Mesodermal cell (in vitro differentiated cells): ENCODE measurements around the gene SUCLG2.

Experiments used
- H3K27ac ChIP-seq: 2 replicates; pipeline ENCODE4 v1.7.0; 2013; ENCODE audit warnings: mild to moderate bottlenecking, low read depth, low read length, moderate library complexity; ENCODE audit not compliant: severe bottlenecking
- H3K36me3 ChIP-seq: 2 replicates; pipeline ENCODE4 v1.7.1; 2013; ENCODE audit warnings: mild to moderate bottlenecking, low read length, moderate library complexity; ENCODE audit not compliant: control insufficient read depth, insufficient read depth
- H3K4me1 ChIP-seq: one replicate; pipeline ENCODE4 v1.7.1; 2013; ENCODE audit warnings: mild to moderate bottlenecking, low read length; ENCODE audit not compliant: insufficient read depth, control insufficient read depth, poor library complexity, severe bottlenecking
- H3K4me3 ChIP-seq: 2 replicates; pipeline ENCODE4 v1.7.0; 2013; ENCODE audit warnings: low read length, control low read depth, mild to moderate bottlenecking; ENCODE audit not compliant: insufficient read depth, poor library complexity, severe bottlenecking; ENCODE audit errors: extremely low read depth
- H3K9me3 ChIP-seq: 2 replicates; pipeline ENCODE4 v1.7.1; 2013; ENCODE audit warnings: mild to moderate bottlenecking, low read length, moderate library complexity; ENCODE audit not compliant: control insufficient read depth
- WGBS, 2 experiments: methylation state at CpG; one replicate each; pipeline ENCODE4 v1.1.5; 2013; ENCODE audit warnings: missing lambda C conversion rate in 2 of 2; ENCODE audit not compliant: insufficient coverage in 2 of 2; 5-methylcytosine and 5-hydroxymethylcytosine counted together

Gene SUCLG2

DNA sequence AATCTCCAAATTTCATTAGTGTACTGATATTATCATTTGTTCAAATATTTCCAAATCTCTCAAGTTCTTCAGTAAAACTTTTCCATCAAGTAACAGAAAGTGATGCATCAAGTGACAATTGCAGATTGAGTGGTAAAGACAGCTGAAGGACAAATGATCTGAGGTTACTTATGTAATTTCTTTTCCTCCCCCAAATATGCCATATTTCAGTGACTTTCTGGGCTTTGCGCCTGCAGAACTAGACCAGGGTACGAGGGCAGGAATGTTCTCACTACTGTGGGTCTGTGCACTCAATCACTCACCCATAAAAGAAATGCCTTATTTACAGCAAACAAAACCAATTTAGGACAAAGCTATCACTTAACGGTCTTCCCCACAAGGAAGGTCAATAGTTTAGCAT lies 4.7 kb downstream of the SUCLG2 start:
- Histone ChIP-seq H3K27ac (no peak overlapping the region), H3K9me3 (no peaks in the 10 kb centered on the region), H3K4me1 (peaks cover 11% of the 10 kb centered on the region), H3K36me3 (no peaks in the 10 kb centered on the region), H3K4me3 (no peak overlapping the region)
- 93 to 100% methylated on average over 2 to 3 of the region's 3 CpGs for WGBS, 2 experiments

GRCh38 chr3:67648701-67649100 lies 5.7 kb downstream of the SUCLG2 start:
- Histone ChIP-seq H3K36me3 (no peaks in the 10 kb centered on the region), H3K4me1 (peaks cover 9% of the 10 kb centered on the region), H3K4me3 (no peak overlapping the region), H3K9me3 (no peaks in the 10 kb centered on the region), H3K27ac (no peak overlapping the region)
- 83 to 94% methylated on average over 2 of the region's 4 CpGs for WGBS, 2 experiments

GRCh38 chr3:67648229-67648628 lies 6.2 kb downstream of the SUCLG2 start:
- Histone ChIP-seq H3K9me3 (no peaks in the 10 kb centered on the region), H3K4me3 (no peak overlapping the region), H3K36me3 (no peaks in the 10 kb centered on the region), H3K27ac (no peak overlapping the region), H3K4me1 (peaks cover 6% of the 10 kb centered on the region)
- 50% methylated on average over 2 of the region's 4 CpGs; no CpG with 5 or more reads in 1 of the 2 experiments for WGBS, 2 experiments

GRCh38 chr3:67647390-67647878 lies 7.0 kb downstream of the SUCLG2 start:
- Histone ChIP-seq H3K36me3 (no peaks in the 10 kb centered on the region), H3K27ac (no peak overlapping the region), H3K4me3 (no peak overlapping the region), H3K9me3 (no peaks in the 10 kb centered on the region), H3K4me1 (peaks cover 6% of the 10 kb centered on the region)
- WGBS, 2 experiments = 92 to 100% methylated on average over 3 to 4 of the region's 5 CpGs

DNA sequence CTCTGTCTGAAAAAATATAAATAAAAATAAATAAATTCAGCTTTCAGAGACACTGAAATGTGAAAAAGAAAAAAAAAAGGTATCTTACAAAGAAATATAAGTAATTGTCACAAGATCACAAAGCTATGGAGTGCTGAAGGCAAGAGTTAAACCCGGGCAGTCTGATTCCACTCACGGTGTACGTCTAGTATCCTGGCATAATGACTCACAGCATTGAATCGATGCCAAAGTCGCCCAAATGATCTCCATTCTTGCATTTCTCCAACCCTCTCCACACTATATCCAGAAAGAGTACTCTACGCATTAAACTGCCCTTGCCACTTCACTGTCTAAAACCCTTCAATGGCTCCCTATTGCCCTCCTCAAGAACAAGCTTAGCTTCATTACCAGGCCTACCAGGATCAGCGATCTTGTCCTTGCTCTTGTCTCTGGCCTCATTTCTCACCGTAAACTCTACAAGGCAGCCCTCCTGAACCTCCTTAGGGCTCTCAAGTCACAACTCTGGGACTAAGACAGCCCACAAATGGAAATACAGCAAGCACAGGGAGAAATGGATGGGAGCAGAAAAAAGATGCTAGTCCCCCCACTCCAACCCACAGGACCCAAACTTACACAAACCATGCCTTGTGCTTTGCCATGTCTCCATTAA lies 7.7 kb downstream of the SUCLG2 start:
- WGBS, 2 experiments = 87 to 100% methylated on average over 7 to 8 of the region's 8 CpGs

GRCh38 chr3:67644827-67645226 lies 9.6 kb downstream of the SUCLG2 start:
- Histone ChIP-seq H3K36me3 (no peaks in the 10 kb centered on the region), H3K4me1 (peaks cover 6% of the 10 kb centered on the region), H3K27ac (no peak overlapping the region), H3K9me3 (no peaks in the 10 kb centered on the region), H3K4me3 (no peak overlapping the region)
- WGBS, 2 experiments = 71 to 100% methylated on average over 1 of the region's 1 CpG

More for the DNA sequence above, 7.7 kb downstream of the SUCLG2 start:
- Histone ChIP-seq H3K4me3 (no peak overlapping the region), H3K36me3 (no peaks in the 10 kb centered on the region), H3K27ac (no peak overlapping the region), H3K4me1 (peaks cover 6% of the 10 kb centered on the region), H3K9me3 (no peaks in the 10 kb centered on the region)

DNA sequence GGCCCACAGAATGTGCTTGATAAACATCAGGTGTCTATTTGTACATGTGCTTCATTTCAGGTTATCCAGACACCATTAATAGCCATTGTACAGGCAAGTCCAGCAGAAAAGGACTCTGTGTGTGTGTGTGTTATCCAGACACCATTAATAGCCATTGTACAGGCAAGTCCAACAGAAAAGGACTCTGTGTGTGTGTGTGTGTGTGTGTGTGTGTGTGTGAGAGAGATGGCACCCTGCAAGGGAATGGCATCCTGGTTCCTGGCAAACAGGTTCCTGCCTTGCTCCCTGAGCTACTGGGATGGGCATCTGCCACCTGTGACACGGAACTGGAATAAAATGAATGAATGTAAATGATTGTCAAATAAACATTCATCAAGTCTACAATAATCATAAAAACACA lies 11.7 kb downstream of the SUCLG2 start:
- Histone ChIP-seq H3K4me1 (peaks cover 5% of the 10 kb centered on the region), H3K27ac (no peak overlapping the region), H3K4me3 (no peak overlapping the region), H3K9me3 (no peaks in the 10 kb centered on the region), H3K36me3 (no peaks in the 10 kb centered on the region)
- WGBS, 2 experiments = no CpG with 5 or more reads among the region's 1 CpG

GRCh38 chr3:67642190-67642589 lies 12.2 kb downstream of the SUCLG2 start:
- H3K9me3 ChIP-seq = no peaks in the 10 kb centered on the region

DNA sequence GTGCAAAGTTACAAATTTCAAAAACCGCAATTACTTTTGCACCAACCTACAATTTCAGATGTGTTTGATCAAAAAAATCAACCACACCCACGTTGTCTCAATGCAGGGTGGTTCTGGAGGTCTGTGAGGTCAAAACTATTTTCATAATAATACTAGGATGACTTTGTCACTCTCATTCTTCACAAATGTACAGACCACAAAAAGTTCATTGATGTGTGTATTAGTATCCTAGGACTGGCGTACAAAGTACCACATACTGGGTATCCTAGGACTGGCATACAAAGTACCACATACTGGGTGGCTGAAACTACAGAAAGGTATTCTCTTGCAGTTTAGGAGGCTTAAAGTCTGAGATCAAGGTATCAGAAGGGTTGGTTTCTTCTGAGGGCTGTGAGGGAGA lies 13.0 kb downstream of the SUCLG2 start:
- Histone ChIP-seq H3K36me3 (no peaks in the 10 kb centered on the region), H3K4me3 (no peak overlapping the region), H3K4me1 (no peaks in the 10 kb centered on the region), H3K9me3 (no peaks in the 10 kb centered on the region), H3K27ac (no peak overlapping the region)
- WGBS, 2 experiments = no CpG with 5 or more reads among the region's 3 CpGs

More at GRCh38 chr3:67642190-67642589, 12.2 kb downstream of the SUCLG2 start:
- Histone ChIP-seq H3K4me3 (no peak overlapping the region), H3K36me3 (no peaks in the 10 kb centered on the region), H3K4me1 (no peaks in the 10 kb centered on the region), H3K27ac (no peak overlapping the region)
- 79 to 94% methylated on average over 2 to 3 of the region's 4 CpGs for WGBS, 2 experiments

- no peaks in the 10 kb centered on the region for H3K9me3 ChIP-seq
- 94% methylated on average over 6 of the region's 6 CpGs for WGBS, 2 experiments
- no peaks in the 10 kb centered on the region for H3K36me3 ChIP-seq
- peaks cover 10% of the 10 kb centered on the region for H3K4me1 ChIP-seq
- H3K4me3 ChIP-seq = no peak overlapping the region
- H3K27ac ChIP-seq = no peak overlapping the region
Observed at GRCh38 chr3:67640023-67640660, 14.3 kb downstream of the SUCLG2 start.
